ENCODE measurements around the gene TNFRSF4.
"Not testable (repeated sequence)": the region's sequence is repeated elsewhere in the genome, so short reads cannot be mapped to it uniquely, and the experiment has no call there.

Gene TNFRSF4

GRCh38 chr1:1202831-1203560 lies 11.0 kb downstream of the TNFRSF4 start:
- no peak for DNase-seq (ENCODE audit: low read depth in 2 of 2)

- DNase-seq (ENCODE audit: low read depth in 2 of 2), result peak; percentile 79 to 81
Measured at GRCh38 chr1:1200876-1201810, 12.8 kb downstream of the TNFRSF4 start.

GRCh38 chr1:1199961-1200875 lies 13.7 kb downstream of the TNFRSF4 start:
- no peak for DNase-seq (ENCODE audit: low read depth in 2 of 2)

- no peak for DNase-seq (ENCODE audit: low read depth in 2 of 2)
Measured at GRCh38 chr1:1199141-1199960, 14.6 kb downstream of the TNFRSF4 start.

GRCh38 chr1:1198423-1199140 lies 15.4 kb downstream of the TNFRSF4 start:
- DNase-seq (ENCODE audit: low read depth in 2 of 2), result no peak

GRCh38 chr1:1197551-1198422 lies 16.2 kb downstream of the TNFRSF4 start:
- DNase-seq (ENCODE audit: low read depth in 2 of 2), result no peak

- DNase-seq (ENCODE audit: low read depth in 2 of 2), result no peak
Measured at GRCh38 chr1:1197188-1197500, 16.8 kb downstream of the TNFRSF4 start.

GRCh38 chr1:1196431-1197187 lies 17.3 kb downstream of the TNFRSF4 start:
- no peak for DNase-seq (ENCODE audit: low read depth in 2 of 2)

GRCh38 chr1:1195726-1196125 lies 18.2 kb downstream of the TNFRSF4 start:
- DNase-seq (ENCODE audit: low read depth in 2 of 2), result not testable (repeated sequence)

GRCh38 chr1:1194723-1195122 lies 19.2 kb downstream of the TNFRSF4 start:
- DNase-seq (ENCODE audit: low read depth in 2 of 2), result no peak

GRCh38 chr1:1191734-1192133 lies 22.2 kb downstream of the TNFRSF4 start:
- DNase-seq (ENCODE audit: low read depth in 2 of 2), result no peak

GRCh38 chr1:1189111-1189510 lies 24.8 kb downstream of the TNFRSF4 start:
- DNase-seq (ENCODE audit: low read depth in 2 of 2), result no peak

GRCh38 chr1:1187938-1188337 lies 26.0 kb downstream of the TNFRSF4 start:
- no peak for DNase-seq (ENCODE audit: low read depth in 2 of 2)

GRCh38 chr1:1185101-1185765 lies 28.7 kb downstream of the TNFRSF4 start:
- DNase-seq (ENCODE audit: low read depth in 2 of 2), result no peak

GRCh38 chr1:1183833-1184775 lies 29.8 kb downstream of the TNFRSF4 start:
- no peak for DNase-seq (ENCODE audit: low read depth in 2 of 2)

GRCh38 chr1:1183221-1183747 lies 30.7 kb downstream of the TNFRSF4 start:
- no peak for DNase-seq (ENCODE audit: low read depth in 2 of 2)
